ENCODE measurements around the gene BIRC3. TPM values are rescaled to one million over a fixed set of nuclear protein-coding genes. Genes with fewer than 3 reads are reported as not detected.

BIRC3 gene
- total RNA-seq, 4 donors from 2014 or later: 10.0 to 13.7 (median 11.0) TPM

- H3K36me3 ChIP-seq: no peaks in the 10 kb centered on the region
- no peak for TF ChIP-seq POLR2A (IDR thresholded peaks at IDR 0.05; ENCODE audit: low read depth)
- TF ChIP-seq CTCF (IDR thresholded peaks at IDR 0.05): no peak
- no peak for TF ChIP-seq EP300 (IDR thresholded peaks at IDR 0.05)
- TF ChIP-seq POLR2AphosphoS5 (IDR thresholded peaks at IDR 0.05): no peak
- no peak overlapping the region for H3K4me3 ChIP-seq
- peak overlapping the region; percentile 71 to 87 (median 80) for H3K27ac ChIP-seq (replicated peaks in 1 of 4)
- no peaks in the 10 kb centered on the region for H3K9me3 ChIP-seq
- intact Hi-C loops (cut with DNase I): no loop called here
- no peak for DNase-seq (ENCODE audit: extremely low spot score)
- no peaks in the 10 kb centered on the region for H3K27me3 ChIP-seq
- peaks cover 7 to 64% (median 56%) of the 10 kb centered on the region in 4 donors for H3K4me1 ChIP-seq
Observed at GRCh38 chr11:102320188-102320587, 2.9 kb downstream of the BIRC3 start.

GRCh38 chr11:102320679-102321078 lies 3.4 kb downstream of the BIRC3 start:
- no peak for DNase-seq (ENCODE audit: extremely low spot score)
- TF ChIP-seq POLR2AphosphoS5 (IDR thresholded peaks at IDR 0.05): peak; percentile 48 to 65
- no peak for TF ChIP-seq CTCF (IDR thresholded peaks at IDR 0.05)
- no peaks in the 10 kb centered on the region for H3K27me3 ChIP-seq
- peaks cover 7 to 64% (median 56%) of the 10 kb centered on the region in 4 donors for H3K4me1 ChIP-seq
- H3K27ac ChIP-seq (replicated peaks in 1 of 4): peak overlapping the region; percentile 71 to 87 (median 80)
- no peak overlapping the region for H3K4me3 ChIP-seq
- intact Hi-C loops (cut with DNase I): no loop called here
- no peaks in the 10 kb centered on the region for H3K36me3 ChIP-seq
- H3K9me3 ChIP-seq: no peaks in the 10 kb centered on the region

GRCh38 chr11:102322560-102322959 lies 5.3 kb downstream of the BIRC3 start:
- TF ChIP-seq POLR2AphosphoS5 (IDR thresholded peaks at IDR 0.05) (no peak), EP300 (IDR thresholded peaks at IDR 0.05) (no peak), CTCF (IDR thresholded peaks at IDR 0.05) (no peak), POLR2A (IDR thresholded peaks at IDR 0.05; ENCODE audit: low read depth) (no peak)
- Histone ChIP-seq H3K4me3 (no peak overlapping the region), H3K27me3 (no peaks in the 10 kb centered on the region), H3K36me3 (peaks cover 0 to 14% (median 2%) of the 10 kb centered on the region in 4 donors), H3K4me1 (peaks cover 0 to 53% (median 50%) of the 10 kb centered on the region in 4 donors), H3K27ac (replicated peaks in 1 of 4) (no peak overlapping the region), H3K9me3 (no peaks in the 10 kb centered on the region)
- intact Hi-C loops (cut with DNase I): no loop called here
- 51% methylated on average over 2 of the region's 2 CpGs for WGBS
- no peak for DNase-seq (ENCODE audit: extremely low spot score)

GRCh38 chr11:102323542-102324251 lies 6.4 kb downstream of the BIRC3 start:
- intact Hi-C loops (cut with DNase I): no loop called here
- no peaks in the 10 kb centered on the region for H3K27me3 ChIP-seq

More at GRCh38 chr11:102323542-102324251, 6.4 kb downstream of the BIRC3 start:
- H3K9me3 ChIP-seq: no peaks in the 10 kb centered on the region
- 93% methylated on average over 1 of the region's 1 CpG for WGBS
- H3K36me3 ChIP-seq: peaks cover 0 to 22% (median 3%) of the 10 kb centered on the region in 4 donors
- DNase-seq (ENCODE audit: extremely low spot score): no peak
- H3K27ac ChIP-seq (replicated peaks in 1 of 4): no peak overlapping the region
- peaks cover 0 to 42% (median 39%) of the 10 kb centered on the region in 4 donors for H3K4me1 ChIP-seq
- H3K4me3 ChIP-seq: no peak overlapping the region
- TF ChIP-seq EP300 (IDR thresholded peaks at IDR 0.05) (no peak), CTCF (IDR thresholded peaks at IDR 0.05) (no peak), POLR2A (IDR thresholded peaks at IDR 0.05; ENCODE audit: low read depth) (no peak), POLR2AphosphoS5 (IDR thresholded peaks at IDR 0.05) (no peak)
